ENCODE data around the gene FOXP4. TPM values are rescaled to one million over a fixed set of nuclear protein-coding genes. Genes with fewer than 3 reads are reported as not detected.
A peak's percentile ranks its signal among the peaks of the same experiment; 100 is the strongest.

Gene FOXP4
- total and polyA plus RNA-seq, 2 of the 13 experiments (the other 11 are each of a cell fraction or from before 2014, with no cell fraction given), result 11.0 to 12.4 TPM

DNA sequence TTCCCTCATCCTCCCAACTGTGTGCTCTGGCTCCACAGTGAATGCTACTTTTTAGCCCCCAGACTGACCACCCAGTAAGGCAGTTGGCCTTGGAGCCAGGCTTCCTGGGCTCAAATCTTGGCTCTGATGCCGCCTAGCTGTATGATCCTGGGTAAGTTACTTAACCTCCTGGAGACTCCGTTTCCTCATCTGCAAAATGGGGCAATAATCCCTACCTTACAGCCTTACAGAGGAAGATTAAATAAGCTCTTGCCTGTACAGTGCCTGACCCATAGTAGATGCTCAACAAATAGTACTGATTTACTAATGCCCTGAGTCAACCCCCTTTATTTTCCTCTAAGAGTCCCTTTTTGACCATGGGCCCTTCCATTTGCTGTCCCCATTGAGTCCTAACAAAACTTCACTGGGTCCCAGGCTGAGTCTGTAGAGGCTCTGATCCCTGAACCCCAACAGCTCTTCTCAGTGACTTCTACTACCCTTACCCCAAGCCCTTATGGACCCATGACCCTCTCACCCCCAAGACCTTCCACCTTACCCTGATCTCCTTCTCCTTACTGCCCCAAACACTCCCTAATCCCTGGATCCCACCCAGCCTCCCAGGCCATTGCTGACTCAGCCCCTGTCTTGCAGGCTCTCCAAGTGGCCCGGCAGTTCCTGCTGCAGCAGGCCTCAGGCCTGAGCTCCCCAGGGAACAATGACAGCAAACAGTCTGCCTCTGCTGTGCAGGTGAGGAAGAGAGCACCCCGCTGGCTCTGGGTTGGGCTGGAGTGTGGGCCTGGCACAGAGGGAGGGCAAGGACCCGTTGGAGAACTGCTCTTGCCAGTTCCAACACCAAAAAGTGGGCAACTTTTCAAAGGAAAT lies 31.4 kb downstream of the FOXP4 start (continued):
- TF ChIP-seq FOXC1 (CRISPR knock-in tag; IDR thresholded peaks at IDR 0.05; ENCODE audit: borderline replicate concordance) (0 out of 2 replicates have a peak, but pooled peaks have one; percentile 21), KAT2B (IDR thresholded peaks at IDR 0.05; ENCODE audit: borderline replicate concordance, low read depth, low read length) (no peak), EED (CRISPR knock-in tag; IDR thresholded peaks at IDR 0.05) (no peak), KDM3A (CRISPR knock-in tag; IDR thresholded peaks at IDR 0.05; ENCODE audit: low read depth) (peak; percentile 49; the same call in 1 of the 2 replicates), RARA (CRISPR knock-in tag; IDR thresholded peaks at IDR 0.05) (no peak), NFIB (CRISPR knock-in tag; IDR thresholded peaks at IDR 0.05; ENCODE audit: borderline replicate concordance) (no peak), TIGD3 (CRISPR knock-in tag; IDR thresholded peaks at IDR 0.05; ENCODE audit: borderline replicate concordance) (no peak), ZNF878 (CRISPR knock-in tag; IDR thresholded peaks at IDR 0.05) (no peak), RFXAP (CRISPR knock-in tag; IDR thresholded peaks at IDR 0.05; ENCODE audit: borderline replicate concordance) (no peak), IKZF4 (CRISPR knock-in tag; IDR thresholded peaks at IDR 0.05; ENCODE audit: borderline replicate concordance, low read depth, not compliant biosample characterization) (no peak), ZNF567 (CRISPR knock-in tag; IDR thresholded peaks at IDR 0.05; ENCODE audit: borderline replicate concordance) (no peak; the same call in 1 of the 2 replicates), ZNF800 (CRISPR knock-in tag; IDR thresholded peaks at IDR 0.05) (peak; percentile 53), RBFOX2 (IDR thresholded peaks at IDR 0.05; ENCODE audit: low read depth, low read length) (peak; percentile 35; the same call in 1 of the 2 replicates), CENPT (CRISPR knock-in tag; IDR thresholded peaks at IDR 0.05; ENCODE audit: low read depth) (no peak), PBX2 (CRISPR knock-in tag; IDR thresholded peaks at IDR 0.05) (no peak), ISX (CRISPR knock-in tag; conservative IDR thresholded peaks at IDR 0.05) (peak; percentile 56; the same call in 1 of the 2 replicates), TCF7 (IDR thresholded peaks at IDR 0.05; ENCODE audit: low read depth) (no peak), SKIL (CRISPR knock-in tag; IDR thresholded peaks at IDR 0.05; ENCODE audit: borderline replicate concordance) (no peak), POLR2A (IDR thresholded peaks at IDR 0.05; ENCODE audit: insufficient read depth in 1 of 2, low read depth in 2 of 2, low read length in 2 of 2) (peak in 1 of 2 experiments; percentile 37; a peak in 1 of 4 replicates)
- TF ChIP-seq, protein P1, sequence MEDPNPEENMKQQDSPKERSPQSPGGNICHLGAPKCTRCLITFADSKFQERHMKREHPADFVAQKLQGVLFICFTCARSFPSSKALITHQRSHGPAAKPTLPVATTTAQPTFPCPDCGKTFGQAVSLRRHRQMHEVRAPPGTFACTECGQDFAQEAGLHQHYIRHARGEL (CRISPR knock-in tag; IDR thresholded peaks at IDR 0.05), result no peak

Measured in HepG2 (cell line).